H1 (cell line): ENCODE measurements around the gene ALG14. TPM values are rescaled to one million over a fixed set of nuclear protein-coding genes. Genes with fewer than 3 reads are reported as not detected.

Source experiments
- CTCF ChIA-PET: fragments of 300-600 bp; sonication (Branson Sonifier 250); formaldehyde crosslinking; loops from one replicate; lab custom pipeline; 2021; ENCODE audit not compliant: partially characterized antibody; lab: Charles Lee
- POLR2A ChIA-PET: fragments of 300-600 bp; sonication (Branson Sonifier 250); formaldehyde crosslinking; loops from one replicate; lab custom pipeline; 2021; ENCODE audit warnings: inconsistent platforms; ENCODE audit not compliant: partially characterized antibody; lab: Charles Lee
- DNase-seq, 2 experiments: peaks; one replicate each; pipeline versions ENCODE4 v3.0.0 to v3.0.0-alpha.2; 2010 to 2022; ENCODE audit warnings: low spot score in 2 of 2, low read depth in 1 of 2, mixed read lengths in 1 of 2
- FAIRE-seq: peaks from 2 replicates; lab custom pipeline; 2011; peaks lifted over from hg19 to GRCh38; lab: Jason Lieb, UNC
- H2AFZ ChIP-seq: 2 replicates; pipeline ENCODE4 v1.8.1; 2012; ENCODE audit warnings: low read length, inconsistent platforms
- H2AK5ac ChIP-seq: 2 replicates; pipeline ENCODE4 v1.6.1; 2013; ENCODE audit warnings: low read depth, low read length
- H2BK120ac ChIP-seq: replicated peaks from 2 replicates; pipeline ENCODE3; 2013; ENCODE audit warnings: low read depth, low read length, inconsistent platforms
- H2BK12ac ChIP-seq: 2 replicates; pipeline ENCODE4 v1.6.1; 2013; ENCODE audit warnings: low read depth, low read length
- H2BK15ac ChIP-seq: 2 replicates; pipeline ENCODE4 v1.6.1; 2013; ENCODE audit warnings: low read length
- H2BK20ac ChIP-seq: 2 replicates; pipeline ENCODE4 v1.6.1; 2013; ENCODE audit warnings: low read length
- H2BK5ac ChIP-seq: 2 replicates; pipeline ENCODE4 v1.6.1; 2013; ENCODE audit warnings: low read depth, low read length
- H3K14ac ChIP-seq: 2 replicates; pipeline ENCODE4 v1.6.1; 2013; ENCODE audit warnings: inconsistent platforms; ENCODE audit not compliant: insufficient read length
- H3K18ac ChIP-seq: 2 replicates; pipeline ENCODE4 v1.6.1; 2013; ENCODE audit warnings: low read length; ENCODE audit errors: extremely low read depth
- H3K23ac ChIP-seq: 2 replicates; pipeline ENCODE4 v1.6.1; 2013; ENCODE audit warnings: inconsistent platforms; ENCODE audit not compliant: insufficient read length
- H3K23me2 ChIP-seq: 2 replicates; pipeline ENCODE4 v1.6.1; 2013; ENCODE audit warnings: low read depth, low read length
- H3K27ac ChIP-seq: 2 replicates; pipeline ENCODE4 v1.6.1; 2011; ENCODE audit warnings: low read depth, low read length, inconsistent platforms
- H3K27me3 ChIP-seq, 4 experiments: replicated peaks in 1 of 4; 1 replicate in 1 of 4; 2 replicates in 3 of 4; pipeline versions ENCODE4 v1.6.1 to v1.8.1; 2011 to 2013; ENCODE audit warnings: low read length in 3 of 4, mild to moderate bottlenecking in 3 of 4, inconsistent platforms in 2 of 4, mixed read lengths in 2 of 4, moderate library complexity in 1 of 4; ENCODE audit not compliant: control insufficient read depth in 3 of 4, insufficient read depth in 3 of 4; ENCODE audit errors: extremely low read depth in 1 of 4
- H3K36me3 ChIP-seq, 4 experiments: 2 replicates each; pipeline versions ENCODE4 v1.6.1 to v1.8.1; 2011 to 2013; ENCODE audit warnings: mild to moderate bottlenecking in 4 of 4, low read length in 3 of 4, moderate library complexity in 2 of 4, control low read depth in 1 of 4, inconsistent platforms in 1 of 4; ENCODE audit not compliant: insufficient read depth in 4 of 4, control insufficient read depth in 2 of 4
- H3K4ac ChIP-seq: replicated peaks from 2 replicates; pipeline ENCODE3; 2013; ENCODE audit warnings: low read length, low read depth, mixed read lengths, inconsistent platforms; ENCODE audit not compliant: insufficient read length
- H3K4me1 ChIP-seq, 4 experiments: replicated peaks in 1 of 4; 1 replicate in 1 of 4; 2 replicates in 3 of 4; pipeline versions ENCODE4 v1.6.1 to v1.8.1; 2011 to 2013; ENCODE audit warnings: low read length in 3 of 4, inconsistent platforms in 2 of 4, mixed read lengths in 1 of 4; ENCODE audit not compliant: insufficient read depth in 4 of 4, control insufficient read depth in 3 of 4
- H3K4me2 ChIP-seq, 2 experiments: 2 replicates each; pipeline versions ENCODE4 v1.6.1 to v1.8.1; 2011 to 2013; ENCODE audit warnings: low read depth in 2 of 2, low read length in 2 of 2, control low read depth in 1 of 2, inconsistent platforms in 1 of 2, mild to moderate bottlenecking in 1 of 2; ENCODE audit not compliant: insufficient read depth in 1 of 2
- H3K4me3 ChIP-seq, 4 experiments: fragments of 200-600, 300-600 bp in 1 of 4; sonication (generic), shearing (Covaris generic), sonication (Bioruptor Twin) in 1 of 4; 2 replicates each; pipeline versions ENCODE4 v1.5.1 to v1.8.1; 2011 to 2016; ENCODE audit warnings: low read length in 4 of 4, low read depth in 3 of 4, control low read depth in 2 of 4, inconsistent platforms in 2 of 4, mild to moderate bottlenecking in 2 of 4, mixed read lengths in 1 of 4, moderate library complexity in 1 of 4; ENCODE audit not compliant: insufficient read depth in 2 of 4; ENCODE audit errors: extremely low read depth in 1 of 4
- H3K56ac ChIP-seq: replicated peaks from 2 replicates; pipeline ENCODE3; 2013; ENCODE audit warnings: low read depth, mild to moderate bottlenecking, mixed read lengths, low read length, inconsistent platforms; ENCODE audit not compliant: insufficient read length
- H3K79me1 ChIP-seq: 2 replicates; pipeline ENCODE4 v1.6.1; 2013; ENCODE audit warnings: low read depth, low read length, control low read depth
- H3K79me2 ChIP-seq, 2 experiments: 2 replicates each; pipeline versions ENCODE4 v1.6.1 to v1.8.1; 2012 to 2013; ENCODE audit warnings: low read length in 2 of 2, mild to moderate bottlenecking in 2 of 2, inconsistent platforms in 1 of 2; ENCODE audit not compliant: insufficient read depth in 2 of 2, control insufficient read depth in 1 of 2
- H3K9ac ChIP-seq, 4 experiments: replicated peaks in 1 of 4; 1 replicate in 1 of 4; 2 replicates in 3 of 4; pipeline versions ENCODE4 v1.6.1 to v1.8.1; 2011 to 2013; ENCODE audit warnings: low read depth in 3 of 4, low read length in 3 of 4, control low read depth in 2 of 4, mild to moderate bottlenecking in 2 of 4, moderate library complexity in 2 of 4, inconsistent platforms in 1 of 4; ENCODE audit errors: extremely low read depth in 1 of 4
- H3K9me3 ChIP-seq, 2 experiments: 2 replicates each; pipeline versions ENCODE4 v1.6.1 to v1.8.1; 2012 to 2013; ENCODE audit warnings: mild to moderate bottlenecking in 2 of 2, moderate library complexity in 2 of 2, control low read depth in 1 of 2, inconsistent platforms in 1 of 2, low read depth in 1 of 2, low read length in 1 of 2, mixed read lengths in 1 of 2; ENCODE audit not compliant: insufficient read depth in 2 of 2
- H4K20me1 ChIP-seq, 2 experiments: replicated peaks in 1 of 2; 2 replicates each; pipeline versions ENCODE3 to v1.8.1; 2011 to 2013; ENCODE audit warnings: inconsistent platforms in 2 of 2, low read length in 2 of 2, mild to moderate bottlenecking in 1 of 2; ENCODE audit not compliant: insufficient read depth in 2 of 2, control insufficient read depth in 1 of 2
- H4K5ac ChIP-seq: 2 replicates; pipeline ENCODE4 v1.6.1; 2013; ENCODE audit warnings: low read length, low read depth, mixed read lengths, inconsistent platforms; ENCODE audit not compliant: insufficient read length
- H4K8ac ChIP-seq: 2 replicates; pipeline ENCODE4 v1.8.0; 2013; ENCODE audit warnings: mild to moderate bottlenecking, moderate library complexity, low read length, inconsistent platforms; ENCODE audit not compliant: insufficient read depth; ENCODE audit errors: extremely low read depth
- H4K91ac ChIP-seq: replicated peaks from 2 replicates; pipeline ENCODE3; 2013; ENCODE audit warnings: low read length, mixed read lengths, inconsistent platforms; ENCODE audit not compliant: insufficient read length
- ASH2L ChIP-seq: fragments of 200-600, 300-600 bp; sonication (generic); IDR thresholded peaks from one replicate; pipeline ENCODE4 v1.7.1; 2017; ENCODE audit warnings: low read length
- BCL11A ChIP-seq, 2 experiments: IDR thresholded peaks; one replicate each; pipeline ENCODE4 v1.6.1; 2011; ENCODE audit warnings: low read depth in 2 of 2, low read length in 2 of 2, mild to moderate bottlenecking in 2 of 2
- EZH2 ChIP-seq: fragments of 200-600 bp; sonication (generic); IDR thresholded peaks from 2 replicates; pipeline ENCODE4 v1.7.1; 2012; ENCODE audit warnings: low read depth, mild to moderate bottlenecking, moderate library complexity, low read length, inconsistent platforms; ENCODE audit not compliant: severe bottlenecking
- HDAC2 ChIP-seq, 2 experiments: fragments of 300-600 bp in 1 of 2; sonication (generic) in 1 of 2; IDR thresholded peaks; 2 replicates each; pipeline ENCODE4 v1.6.1; 2011 to 2012; ENCODE audit warnings: low read depth in 2 of 2, low read length in 2 of 2, mild to moderate bottlenecking in 2 of 2, moderate library complexity in 2 of 2, borderline replicate concordance in 1 of 2, inconsistent platforms in 1 of 2
- JUN ChIP-seq: IDR thresholded peaks from 2 replicates; pipeline ENCODE4 v1.6.1; 2011; ENCODE audit warnings: low read depth, mild to moderate bottlenecking, improper control_type of control experiment, low read length
- POU5F1 ChIP-seq: IDR thresholded peaks from 2 replicates; pipeline ENCODE4 v1.6.1; 2011; ENCODE audit warnings: low read depth, mild to moderate bottlenecking, low read length, moderate library complexity
- RBBP5 ChIP-seq: IDR thresholded peaks from 2 replicates; pipeline ENCODE4 v1.7.1; 2012; ENCODE audit warnings: low read depth, mild to moderate bottlenecking, inconsistent platforms, low read length, moderate library complexity, borderline replicate concordance
- SIRT6 ChIP-seq: IDR thresholded peaks from one replicate; pipeline ENCODE4 v1.7.1; 2012; ENCODE audit warnings: low read length, inconsistent platforms
- TAF7 ChIP-seq: optimal IDR thresholded peaks from 2 replicates; pipeline ENCODE3; 2011; ENCODE audit warnings: low read depth, mild to moderate bottlenecking, inconsistent platforms, low read length, moderate library complexity, borderline replicate concordance
- USF2 ChIP-seq: IDR thresholded peaks from 2 replicates; pipeline ENCODE4 v1.6.1; 2011; ENCODE audit warnings: low read length, improper control_type of control experiment
- ZNF274 ChIP-seq: IDR thresholded peaks from 2 replicates; pipeline ENCODE4 v1.7.0; 2012; ENCODE audit warnings: low read length, borderline replicate concordance; ENCODE audit errors: extremely low read depth
- WGBS, 2 experiments: shearing (Covaris generic) in 1 of 2; methylation state at CpG; one replicate each; pipeline versions ENCODE4 v1.1.6 to v1.1.7; 2013 to 2015; ENCODE audit warnings: low lambda C conversion rate in 2 of 2, mixed read lengths in 2 of 2, inconsistent platforms in 1 of 2, low coverage in 1 of 2, missing lambda C conversion rate in 1 of 2; ENCODE audit not compliant: insufficient replicate concordance in 2 of 2, insufficient coverage in 1 of 2, insufficient read length in 1 of 2; ENCODE audit errors: extremely low coverage in 1 of 2, missing lambda C conversion rate in 1 of 2; 5-methylcytosine and 5-hydroxymethylcytosine counted together
- polyA plus RNA-seq, 7 experiments: library from polyadenylated mRNA; depleted of rRNA in 3 of 7; stranded (reverse) in 5 of 7; unstranded in 2 of 7; fragments of >200 nt in 5 of 7; fragments of 200-250 nt in 2 of 7; gene quantifications; 1 replicate in 5 of 7; 2 replicates in 1 of 7; 4 replicates in 1 of 7; pipeline versions ENCODE4 v1.2.1 to v1.2.3, GENCODE V29; 2011 to 2013; ENCODE audit warnings: missing spikeins in 2 of 7, mixed read lengths in 2 of 7
- total RNA-seq: library from RNA; stranded (reverse); fragmentation: NEBNext Ultra II Directional; extraction: Animal tissue kit (Norgen Biotek cat#: 25700); gene quantifications from 2 replicates; pipeline ENCODE4 v1.2.1, GENCODE V29; 2021

Gene ALG14
- total and polyA plus RNA-seq, 2 of the 8 experiments (the other 6 are each of a cell fraction or from before 2014, with no cell fraction given): 0.95 to 1.3 TPM

GRCh38 chr1:94993931-94994645, 78.7 kb downstream of the ALG14 start:
- Histone ChIP-seq H3K4me2 (no peak overlapping the region), H3K18ac (no peak overlapping the region), H3K79me1 (no peaks in the 10 kb centered on the region; the same call in 1 of the 2 replicates), H3K9me3 (no peaks in the 10 kb centered on the region), H3K14ac (no peak overlapping the region), H3K23ac (no peak overlapping the region), H4K8ac (no peak overlapping the region), H4K20me1 (no peaks in the 10 kb centered on the region), H3K4ac (no peak overlapping the region), H2AFZ (no peak overlapping the region), H2BK12ac (no peak overlapping the region), H3K4me1 (no peaks in the 10 kb centered on the region), H2BK5ac (0 out of 2 replicates have a peak overlapping the region, but pooled peaks have one; percentile 41), H2BK120ac (no peak overlapping the region), H2BK15ac (no peak overlapping the region), H3K27me3 (no peaks in the 10 kb centered on the region), H3K23me2 (no peaks in the 10 kb centered on the region), H4K91ac (no peak overlapping the region), H2AK5ac (no peak overlapping the region), H3K79me2 (no peaks in the 10 kb centered on the region), H3K4me3 (no peak overlapping the region), H4K5ac (no peak overlapping the region), H3K9ac (no peak overlapping the region), H3K27ac (no peak overlapping the region), H2BK20ac (no peak overlapping the region), H3K56ac (no peak overlapping the region), H3K36me3 (no peaks in the 10 kb centered on the region)
- WGBS, 2 experiments: 87% methylated on average over 4 of the region's 4 CpGs; no CpG with 5 or more reads in 1 of the 2 experiments
- DNase-seq (no peak), FAIRE-seq (no peak)
- CTCF ChIA-PET: interaction anchor here (0.7 to 2.1 kb wide), 2 partner anchors 140 kb away, joined by 3 to 6 read pairs; no protein-coding TSS in a partner anchor
- POLR2A ChIA-PET: interaction anchor here (1.0 to 1.3 kb wide), 2 partner anchors 9 to 66 kb away, joined by 3 read pairs; no protein-coding TSS in a partner anchor
- TF ChIP-seq ZNF274 (no peak), POU5F1 (no peak), RBBP5 (no peak), EZH2 (no peak), USF2 (no peak), SIRT6 (no peak), HDAC2 (IDR thresholded peaks at IDR 0.05; ENCODE audit: borderline replicate concordance in 1 of 2, low read depth in 2 of 2, low read length in 2 of 2) (no peak), TAF7 (no peak), JUN (no peak), BCL11A (IDR thresholded peaks at IDR 0.05; ENCODE audit: low read depth in 2 of 2, low read length in 2 of 2) (no peak), ASH2L (no peak)
